Ecto neural progenitor cell (in vitro differentiated cells): Measurements from ENCODE around the gene HYAL2.

Source experiments
- DNase-seq: peaks from one replicate; pipeline ENCODE4 v3.0.0-alpha.2; 2018; ENCODE audit warnings: low spot score

The HYAL2 gene

GRCh38 chr3:50322386-50323091 lies at the start of gene HYAL2:
Gene HYAL2 (minus strand): TSS chr3:50322745. CDS start chr3:50320489, 2,256 bp downstream.
- peak; percentile 68 for DNase-seq

- no peak for DNase-seq
Measured at GRCh38 chr3:50371133-50371685, 48.7 kb upstream of the HYAL2 start.

GRCh38 chr3:50370594-50370993 lies 48.0 kb upstream of the HYAL2 start:
- DNase-seq: no peak

GRCh38 chr3:50369012-50369670 lies 46.6 kb upstream of the HYAL2 start:
- DNase-seq: no peak

GRCh38 chr3:50365842-50366220 lies 43.3 kb upstream of the HYAL2 start:
- DNase-seq: no peak

GRCh38 chr3:50365080-50365841 lies 42.7 kb upstream of the HYAL2 start:
- peak; percentile 90 for DNase-seq

- DNase-seq: no peak
Measured at GRCh38 chr3:50364573-50365079, 42.1 kb upstream of the HYAL2 start.

- no peak for DNase-seq
Measured at GRCh38 chr3:50359760-50360110, 37.2 kb upstream of the HYAL2 start.

GRCh38 chr3:50358911-50359759 lies 36.6 kb upstream of the HYAL2 start, which contains the start of gene TMEM115:
Gene TMEM115 (minus strand): TSS chr3:50359521. CDS start chr3:50359063, 458 bp downstream.
- DNase-seq: peak; percentile 95

GRCh38 chr3:50358355-50358910 lies 35.9 kb upstream of the HYAL2 start:
- DNase-seq: no peak

GRCh38 chr3:50357481-50357880 lies 34.9 kb upstream of the HYAL2 start:
- no peak for DNase-seq

GRCh38 chr3:50356553-50356952 lies 34.0 kb upstream of the HYAL2 start:
- no peak for DNase-seq

GRCh38 chr3:50355829-50356552 lies 33.4 kb upstream of the HYAL2 start:
- DNase-seq: no peak

GRCh38 chr3:50354850-50355249 lies 32.3 kb upstream of the HYAL2 start:
- DNase-seq: no peak

GRCh38 chr3:50354186-50354764 lies 31.7 kb upstream of the HYAL2 start:
- no peak for DNase-seq

GRCh38 chr3:50353245-50354004 lies 30.9 kb upstream of the HYAL2 start:
- DNase-seq: no peak

- no peak for DNase-seq
Measured at GRCh38 chr3:50352781-50353180, 30.2 kb upstream of the HYAL2 start.

GRCh38 chr3:50351323-50351697 lies 28.8 kb upstream of the HYAL2 start:
- DNase-seq: no peak
